H9 (cell line): ENCODE data around the gene MTARC2. TPM values are rescaled to one million over a fixed set of nuclear protein-coding genes. Genes with fewer than 3 reads are reported as not detected.

Experiments used
- DNase-seq: peaks from one replicate; pipeline ENCODE4 v3.0.0-alpha.2; 2017
- H2AFZ ChIP-seq: one replicate; pipeline ENCODE4 v1.6.1; 2013; ENCODE audit warnings: mild to moderate bottlenecking, low read length, control low read depth, moderate library complexity
- H2AK5ac ChIP-seq: 2 replicates; pipeline ENCODE4 v1.6.1; 2013; ENCODE audit warnings: low read length, control low read depth, mixed read lengths; ENCODE audit not compliant: insufficient read length
- H2BK120ac ChIP-seq: one replicate; pipeline ENCODE4 v1.6.1; 2013; ENCODE audit warnings: low read depth, mild to moderate bottlenecking, low read length, control low read depth, inconsistent platforms; ENCODE audit not compliant: poor library complexity, severe bottlenecking
- H2BK12ac ChIP-seq: 2 replicates; pipeline ENCODE4 v1.6.1; 2013; ENCODE audit warnings: low read length, control low read depth, mixed read lengths, low read depth; ENCODE audit not compliant: insufficient read length
- H2BK15ac ChIP-seq: 2 replicates; pipeline ENCODE4 v1.6.1; 2013; ENCODE audit warnings: low read depth, low read length, control low read depth
- H2BK20ac ChIP-seq: one replicate; pipeline ENCODE4 v1.6.1; 2013; ENCODE audit warnings: low read depth, mild to moderate bottlenecking, low read length, control low read depth, inconsistent platforms; ENCODE audit not compliant: poor library complexity, severe bottlenecking
- H2BK5ac ChIP-seq: 2 replicates; pipeline ENCODE4 v1.6.1; 2013; ENCODE audit warnings: low read length, control low read depth, mixed read lengths; ENCODE audit not compliant: insufficient read length
- H3K14ac ChIP-seq: 2 replicates; pipeline ENCODE4 v1.6.1; 2013; ENCODE audit warnings: low read length, control low read depth; ENCODE audit not compliant: insufficient read depth
- H3K18ac ChIP-seq: 2 replicates; pipeline ENCODE4 v1.6.1; 2013; ENCODE audit warnings: low read depth, mild to moderate bottlenecking, mixed read lengths, low read length, control low read depth; ENCODE audit not compliant: insufficient read length
- H3K23ac ChIP-seq: 2 replicates; pipeline ENCODE4 v1.6.1; 2013; ENCODE audit warnings: low read length, control low read depth, mixed read lengths, low read depth; ENCODE audit not compliant: insufficient read length
- H3K23me2 ChIP-seq: 2 replicates; pipeline ENCODE4 v1.6.1; 2013; ENCODE audit warnings: low read depth, mild to moderate bottlenecking, mixed read lengths, low read length, control low read depth; ENCODE audit not compliant: insufficient read length, poor library complexity, severe bottlenecking
- H3K27ac ChIP-seq: 2 replicates; pipeline ENCODE4 v1.5.1; 2013; ENCODE audit warnings: low read length, control low read depth, mixed read lengths, low read depth; ENCODE audit not compliant: insufficient read length
- H3K27me3 ChIP-seq: 2 replicates; pipeline ENCODE4 v1.6.1; 2013; ENCODE audit warnings: low read length, control low read depth, inconsistent platforms; ENCODE audit not compliant: insufficient read depth
- H3K4ac ChIP-seq: 2 replicates; pipeline ENCODE4 v1.6.1; 2013; ENCODE audit warnings: low read depth, mild to moderate bottlenecking, control low read depth, inconsistent platforms, low read length, moderate library complexity
- H3K4me1 ChIP-seq: 2 replicates; pipeline ENCODE4 v1.6.1; 2013; ENCODE audit warnings: low read length, control low read depth, inconsistent platforms; ENCODE audit not compliant: insufficient read depth
- H3K4me2 ChIP-seq: 2 replicates; pipeline ENCODE4 v1.6.1; 2013; ENCODE audit warnings: low read length, control low read depth, mixed read lengths; ENCODE audit not compliant: insufficient read length, insufficient read depth
- H3K56ac ChIP-seq: 2 replicates; pipeline ENCODE4 v1.6.1; 2013; ENCODE audit warnings: low read depth, mild to moderate bottlenecking, mixed read lengths, low read length, control low read depth; ENCODE audit not compliant: insufficient read length
- H3K79me1 ChIP-seq: 2 replicates; pipeline ENCODE4 v1.6.1; 2013; ENCODE audit warnings: low read depth, mild to moderate bottlenecking, moderate library complexity, low read length, control low read depth, inconsistent platforms; ENCODE audit not compliant: insufficient read depth, poor library complexity, severe bottlenecking
- H3K79me2 ChIP-seq: 2 replicates; pipeline ENCODE4 v1.6.1; 2013; ENCODE audit warnings: low read length, control low read depth, inconsistent platforms; ENCODE audit not compliant: insufficient read depth
- H3K9ac ChIP-seq: 2 replicates; pipeline ENCODE4 v1.6.1; 2013; ENCODE audit warnings: low read length, control low read depth, mixed read lengths; ENCODE audit not compliant: insufficient read length; ENCODE audit errors: extremely low read depth
- H3K9me3 ChIP-seq: one replicate; pipeline ENCODE4 v1.6.1; 2013; ENCODE audit warnings: low read depth, low read length, inconsistent platforms; ENCODE audit not compliant: control insufficient read depth
- H3T11ph ChIP-seq: one replicate; pipeline ENCODE4 v1.6.1; 2013; ENCODE audit warnings: mild to moderate bottlenecking, low read length, control low read depth, inconsistent platforms
- H4K20me1 ChIP-seq: one replicate; pipeline ENCODE4 v1.6.1; 2013; ENCODE audit not compliant: control insufficient read depth, insufficient read length, insufficient read depth
- H4K5ac ChIP-seq: 2 replicates; pipeline ENCODE4 v1.6.1; 2013; ENCODE audit warnings: low read depth, mild to moderate bottlenecking, mixed read lengths, low read length, control low read depth; ENCODE audit not compliant: insufficient read length
- H4K8ac ChIP-seq: replicated peaks from 2 replicates; pipeline ENCODE4 v1.6.1; 2013; ENCODE audit warnings: low read length, control low read depth, mixed read lengths, low read depth; ENCODE audit not compliant: insufficient read length
- H4K91ac ChIP-seq: 2 replicates; pipeline ENCODE4 v1.6.1; 2013; ENCODE audit warnings: low read depth, mild to moderate bottlenecking, moderate library complexity, mixed read lengths, low read length, control low read depth; ENCODE audit not compliant: insufficient read length
- H3K27ac Mint-ChIP-seq, 3 experiments: 2 replicates in 2 of 3; 3 replicates in 1 of 3; pipeline ENCODE4 v1.8.0; 2020 to 2021; ENCODE audit warnings: mixed read lengths in 3 of 3, mild to moderate bottlenecking in 1 of 3, moderate library complexity in 1 of 3
- H3K27me3 Mint-ChIP-seq: 2 replicates; pipeline ENCODE4 v1.8.0; 2021; ENCODE audit warnings: low read depth, mild to moderate bottlenecking, moderate library complexity, mixed read lengths
- H3K36me3 Mint-ChIP-seq, 3 experiments: 2 replicates in 2 of 3; 3 replicates in 1 of 3; pipeline ENCODE4 v1.8.0; 2020 to 2021; ENCODE audit warnings: low read depth in 3 of 3, mixed read lengths in 3 of 3; ENCODE audit not compliant: insufficient read depth in 1 of 3
- H3K4me1 Mint-ChIP-seq, 2 experiments: 2 replicates each; pipeline ENCODE4 v1.8.0; 2020; ENCODE audit warnings: mixed read lengths in 2 of 2
- H3K4me3 Mint-ChIP-seq, 2 experiments: 2 replicates in 1 of 2; 3 replicates in 1 of 2; pipeline ENCODE4 v1.8.0; 2020 to 2021; ENCODE audit warnings: mild to moderate bottlenecking in 2 of 2, mixed read lengths in 2 of 2, moderate library complexity in 1 of 2
- H3K9me3 Mint-ChIP-seq, 2 experiments: 2 replicates in 1 of 2; 3 replicates in 1 of 2; pipeline ENCODE4 v1.8.0; 2020; ENCODE audit warnings: mild to moderate bottlenecking in 2 of 2, mixed read lengths in 2 of 2, moderate library complexity in 1 of 2
- CTCF ChIP-seq: fragments of 200-600 bp; sonication (generic); conservative IDR thresholded peaks from 3 replicates; pipeline ENCODE4 v1.8.0; 2021; ENCODE audit warnings: antibody characterized with exemption, mild to moderate bottlenecking
- WGBS: extraction: QIAGEN DNeasy Blood & Tissue Kit; methylation state at CpG from one replicate; pipeline ENCODE4 v1.1.7; 2013; ENCODE audit warnings: missing lambda C conversion rate, low lambda C conversion rate, mixed read lengths; ENCODE audit not compliant: insufficient read length; ENCODE audit errors: extremely low coverage; 5-methylcytosine and 5-hydroxymethylcytosine counted together
- total RNA-seq: library from RNA; stranded (reverse); gene quantifications from 2 replicates; pipeline ENCODE4 v1.2.1, GENCODE V29; 2021

The MTARC2 gene
- total RNA-seq, 1 experiment from 2014 or later, result 7.7 TPM

GRCh38 chr1:220775240-220775853 lies 27.2 kb downstream of the MTARC2 start:
- Mint-ChIP-seq H3K4me1 (peaks cover 13 to 14% of the 10 kb centered on the region in 2 experiments; a peak in 3 of 4 replicates), H3K27ac (no peak overlapping the region), H3K4me3 (no peak overlapping the region), H3K27me3 (0 out of 2 replicates have a peak, but pooled peaks cover 2% of the 10 kb centered on the region), H3K36me3 (peaks cover 0 to under 1% (median 0%) of the 10 kb centered on the region in 3 experiments; a peak in 4 of 7 replicates), H3K9me3 (no peaks in the 10 kb centered on the region)
- Histone ChIP-seq H2BK12ac (no peak overlapping the region), H3K56ac (no peak overlapping the region), H3K4ac (no peak overlapping the region), H3K18ac (no peak overlapping the region), H3K23me2 (no peaks in the 10 kb centered on the region), H3K4me2 (no peak overlapping the region), H3K9me3 (no peaks in the 10 kb centered on the region), H4K91ac (no peak overlapping the region), H4K8ac (no peak overlapping the region), H4K20me1 (no peaks in the 10 kb centered on the region), H3K4me1 (no peaks in the 10 kb centered on the region), H2BK5ac (no peak overlapping the region), H3T11ph (no peak overlapping the region), H3K27me3 (no peaks in the 10 kb centered on the region), H3K79me1 (no peaks in the 10 kb centered on the region), H3K79me2 (no peaks in the 10 kb centered on the region), H2BK120ac (no peak overlapping the region), H2AFZ (no peak overlapping the region), H3K27ac (no peak overlapping the region), H2BK15ac (no peak overlapping the region), H3K9ac (no peak overlapping the region), H2AK5ac (no peak overlapping the region), H3K23ac (no peak overlapping the region), H3K14ac (no peak overlapping the region), H2BK20ac (no peak overlapping the region), H4K5ac (no peak overlapping the region)
- no CpG with 5 or more reads among the region's 8 CpGs for WGBS
- DNase-seq, result peak; percentile 54
- peak; percentile 92 for TF ChIP-seq CTCF
